Mucosa of rectum (tissue), 2 donors: ENCODE data around the gene MGAT4B.

Source experiments
- H3K27ac ChIP-seq, 2 donors: one replicate each; pipeline ENCODE4 v1.7.0; 2013; ENCODE audit warnings: inconsistent platforms in 2 of 2, low read depth in 2 of 2, low read length in 2 of 2
- H3K27me3 ChIP-seq, 2 donors: one replicate each; pipeline ENCODE4 v1.7.0; 2013; ENCODE audit warnings: low read length in 2 of 2; ENCODE audit not compliant: control insufficient read depth in 2 of 2, insufficient read depth in 2 of 2
- H3K36me3 ChIP-seq, 2 donors: one replicate each; pipeline ENCODE4 v1.7.0; 2013; ENCODE audit warnings: low read length in 2 of 2; ENCODE audit not compliant: control insufficient read depth in 2 of 2, insufficient read depth in 2 of 2
- H3K4me1 ChIP-seq, 2 donors: one replicate each; pipeline ENCODE4 v1.7.0; 2013; ENCODE audit warnings: low read length in 2 of 2, mild to moderate bottlenecking in 1 of 2; ENCODE audit not compliant: control insufficient read depth in 2 of 2, insufficient read depth in 2 of 2
- H3K4me3 ChIP-seq, 2 donors: one replicate each; pipeline ENCODE4 v1.7.0; 2013; ENCODE audit warnings: low read length in 2 of 2
- H3K9ac ChIP-seq, 2 donors: one replicate each; pipeline ENCODE4 v1.7.0; 2013; ENCODE audit warnings: low read length in 2 of 2, low read depth in 1 of 2, mild to moderate bottlenecking in 1 of 2
- H3K9me3 ChIP-seq, 2 donors: one replicate each; pipeline ENCODE4 v1.7.0; 2013; ENCODE audit warnings: low read length in 2 of 2; ENCODE audit not compliant: control insufficient read depth in 2 of 2
- donor health status: healthy.
- donor health status: Normal muscosa, but diverticular disease.

The MGAT4B gene

DNA sequence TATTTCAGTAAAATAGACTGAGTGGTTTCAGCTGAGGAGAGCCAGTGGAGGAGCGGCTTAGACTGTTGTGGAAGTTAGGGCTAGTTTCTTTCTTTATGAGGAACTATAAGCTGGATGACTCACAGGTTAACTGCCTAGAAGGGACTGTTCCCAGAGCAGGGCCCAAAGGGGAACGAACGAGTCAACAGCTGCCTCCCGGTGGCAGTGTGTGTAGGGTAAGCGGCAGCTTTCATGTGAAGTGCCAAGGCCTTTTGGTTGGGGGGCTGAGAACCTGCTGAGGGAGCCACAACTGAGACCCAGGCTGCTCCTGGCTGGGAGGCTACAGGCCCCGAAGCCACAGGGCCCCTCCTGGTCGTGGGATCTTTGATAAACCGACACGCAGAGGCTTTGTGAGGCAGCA, 21.0 kb upstream of the MGAT4B start:
- H3K9me3 ChIP-seq: no peaks in the 10 kb centered on the region
- peaks cover 45 to 52% of the 10 kb centered on the region in 2 donors for H3K4me1 ChIP-seq
- no peak overlapping the region for H3K4me3 ChIP-seq
- H3K36me3 ChIP-seq: peaks cover 66 to 85% of the 10 kb centered on the region in 2 donors
- H3K27me3 ChIP-seq: no peaks in the 10 kb centered on the region
- H3K9ac ChIP-seq: peak overlapping the region; percentile 28 to 40
- peak overlapping the region; percentile 70 to 76 for H3K27ac ChIP-seq

DNA sequence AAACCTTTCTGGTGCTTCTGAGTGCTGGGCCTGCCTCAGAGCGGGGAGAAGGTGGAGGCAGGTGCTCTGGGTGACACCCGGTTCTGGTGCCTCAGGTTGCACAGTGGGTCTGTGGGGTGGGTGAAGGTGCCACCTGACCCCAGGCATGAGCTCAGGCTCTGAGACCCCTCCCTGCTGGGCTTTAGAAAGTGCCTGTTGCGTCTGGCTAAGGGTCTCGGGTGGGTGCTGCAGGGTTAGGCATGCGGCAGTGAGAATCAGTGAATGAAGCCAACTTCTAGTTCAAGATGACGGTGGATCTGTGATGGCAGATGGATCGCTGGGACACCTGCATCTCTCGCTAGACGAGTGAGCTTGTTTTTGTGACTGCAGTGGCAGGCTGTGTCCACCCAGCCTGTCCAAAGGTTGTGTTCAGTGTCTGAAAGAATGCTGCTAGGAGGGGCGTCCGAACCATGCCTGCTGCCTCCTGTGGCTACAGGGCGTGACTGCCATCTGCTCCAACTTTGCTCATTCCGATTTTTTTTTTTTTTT, 19.1 kb upstream of the MGAT4B start:
- peaks cover 53 to 74% of the 10 kb centered on the region in 2 donors for H3K36me3 ChIP-seq
- peak overlapping the region in 1 of 2 donors; percentile 20 for H3K4me3 ChIP-seq
- peak overlapping the region; percentile 42 to 70 for H3K27ac ChIP-seq
- H3K9ac ChIP-seq: no peak overlapping the region
- no peaks in the 10 kb centered on the region for H3K9me3 ChIP-seq
- H3K4me1 ChIP-seq: peaks cover 54 to 61% of the 10 kb centered on the region in 2 donors
- no peaks in the 10 kb centered on the region for H3K27me3 ChIP-seq

DNA sequence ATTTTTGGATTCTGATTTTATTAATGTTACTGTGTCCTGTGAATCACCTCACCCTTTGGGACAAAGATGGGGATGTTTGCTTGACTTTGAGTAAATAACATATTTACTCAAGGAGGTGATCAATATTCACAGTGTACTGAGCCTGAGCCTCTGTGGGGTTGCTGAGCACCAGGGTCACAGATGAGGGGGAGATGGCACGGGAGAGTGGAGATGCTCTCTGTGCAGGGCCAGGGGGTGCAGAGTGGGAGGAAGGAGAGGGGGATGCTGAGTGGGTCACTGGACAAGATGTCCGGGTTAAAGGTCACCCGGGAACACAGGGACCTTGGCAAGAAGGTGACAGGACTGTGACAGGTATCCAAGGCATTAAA, 18.1 kb upstream of the MGAT4B start:
- Histone ChIP-seq H3K27me3 (no peaks in the 10 kb centered on the region), H3K9me3 (no peaks in the 10 kb centered on the region), H3K9ac (no peak overlapping the region), H3K4me1 (peaks cover 63 to 69% of the 10 kb centered on the region in 2 donors), H3K36me3 (peaks cover 44 to 66% of the 10 kb centered on the region in 2 donors), H3K4me3 (no peak overlapping the region), H3K27ac (no peak overlapping the region)

DNA sequence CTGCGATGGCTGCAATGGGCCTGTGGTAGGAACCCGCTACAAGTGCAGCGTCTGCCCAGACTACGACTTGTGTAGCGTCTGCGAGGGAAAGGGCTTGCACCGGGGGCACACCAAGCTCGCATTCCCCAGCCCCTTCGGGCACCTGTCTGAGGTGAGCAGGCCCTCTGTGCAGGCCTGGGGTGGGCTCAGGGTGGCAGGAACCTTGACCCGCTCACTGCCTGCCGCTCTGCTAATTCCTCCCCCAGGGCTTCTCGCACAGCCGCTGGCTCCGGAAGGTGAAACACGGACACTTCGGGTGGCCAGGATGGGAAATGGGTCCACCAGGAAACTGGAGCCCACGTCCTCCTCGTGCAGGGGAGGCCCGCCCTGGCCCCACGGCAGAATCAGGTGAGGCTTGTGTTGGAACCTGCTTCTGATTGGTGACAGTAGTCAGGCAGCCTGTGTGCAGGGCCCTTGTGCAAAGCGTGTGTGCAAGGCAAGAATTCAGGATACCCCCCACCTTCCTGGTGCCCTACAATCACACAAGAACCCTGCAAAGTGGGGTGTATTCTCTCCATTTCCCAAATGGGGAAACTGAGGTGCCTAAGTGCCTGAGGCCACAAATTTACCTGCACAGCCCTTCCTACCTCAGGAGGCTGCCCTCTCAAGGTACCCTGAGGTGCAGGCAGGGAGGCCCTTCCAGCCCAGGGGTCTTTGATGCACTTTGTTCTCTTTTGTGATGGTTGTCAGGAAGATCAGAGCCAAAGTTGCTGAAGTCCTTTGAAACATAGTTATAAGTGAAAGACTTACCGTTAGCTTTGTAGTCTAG, 17.5 kb upstream of the MGAT4B start:
- H3K9ac ChIP-seq: no peak overlapping the region
- H3K4me1 ChIP-seq: peaks cover 68 to 75% of the 10 kb centered on the region in 2 donors

DNA sequence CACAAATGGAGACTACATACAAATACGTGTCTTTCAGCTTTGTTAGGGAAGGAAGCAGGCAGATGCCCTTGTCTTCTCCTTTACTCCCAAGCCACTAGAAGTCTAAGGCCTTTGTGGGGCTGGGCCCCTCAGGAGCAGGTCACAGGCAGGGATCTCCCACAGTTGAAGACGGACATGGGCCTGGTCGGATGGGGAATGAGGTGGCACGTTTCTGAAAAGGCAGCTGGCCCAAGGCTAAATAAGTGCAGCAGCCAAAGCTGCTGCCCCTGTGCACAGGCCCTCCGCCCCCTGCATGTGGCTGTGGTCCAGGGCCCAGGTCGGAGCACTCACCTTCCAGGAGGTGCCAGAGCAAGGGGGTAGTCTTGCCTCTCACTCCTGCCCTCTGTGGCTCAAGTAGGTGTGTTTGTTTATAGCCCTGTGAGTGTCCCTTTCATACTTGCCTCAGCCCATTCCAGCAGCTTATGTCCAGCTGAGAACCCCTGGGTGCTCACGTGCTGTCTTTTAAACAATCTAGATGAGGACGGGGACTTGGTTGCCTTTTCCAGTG, 15.9 kb upstream of the MGAT4B start:
- Histone ChIP-seq H3K4me3 (peak overlapping the region; percentile 87 to 91), H3K27ac (no peak overlapping the region), H3K9me3 (no peaks in the 10 kb centered on the region), H3K27me3 (no peaks in the 10 kb centered on the region), H3K9ac (peak overlapping the region; percentile 14 to 95), H3K36me3 (peaks cover 31 to 47% of the 10 kb centered on the region in 2 donors), H3K4me1 (peaks cover 73 to 78% of the 10 kb centered on the region in 2 donors)

More for the DNA sequence above, 17.5 kb upstream of the MGAT4B start:
- Histone ChIP-seq H3K9me3 (no peaks in the 10 kb centered on the region), H3K4me3 (no peak overlapping the region), H3K27me3 (no peaks in the 10 kb centered on the region), H3K27ac (no peak overlapping the region), H3K36me3 (peaks cover 40 to 60% of the 10 kb centered on the region in 2 donors)

DNA sequence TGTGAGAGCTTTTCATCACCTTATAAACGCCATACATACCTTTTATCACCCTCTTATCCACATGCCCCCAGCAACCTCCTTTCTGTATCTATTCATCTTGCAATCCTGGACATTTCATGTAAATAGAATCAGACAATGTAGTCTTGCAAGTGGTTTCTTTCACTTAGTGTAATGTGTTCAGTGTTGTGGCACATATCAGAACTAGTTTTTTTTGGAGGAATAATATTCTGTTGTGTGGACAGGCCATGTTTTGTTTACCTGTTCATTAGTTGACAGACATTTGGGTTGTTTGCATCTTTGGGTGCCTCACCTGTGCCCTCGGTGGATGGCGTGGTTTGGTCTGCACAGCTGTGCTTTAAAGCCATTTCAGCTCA, 15.4 kb upstream of the MGAT4B start:
- peaks cover 31 to 46% of the 10 kb centered on the region in 2 donors for H3K36me3 ChIP-seq

DNA sequence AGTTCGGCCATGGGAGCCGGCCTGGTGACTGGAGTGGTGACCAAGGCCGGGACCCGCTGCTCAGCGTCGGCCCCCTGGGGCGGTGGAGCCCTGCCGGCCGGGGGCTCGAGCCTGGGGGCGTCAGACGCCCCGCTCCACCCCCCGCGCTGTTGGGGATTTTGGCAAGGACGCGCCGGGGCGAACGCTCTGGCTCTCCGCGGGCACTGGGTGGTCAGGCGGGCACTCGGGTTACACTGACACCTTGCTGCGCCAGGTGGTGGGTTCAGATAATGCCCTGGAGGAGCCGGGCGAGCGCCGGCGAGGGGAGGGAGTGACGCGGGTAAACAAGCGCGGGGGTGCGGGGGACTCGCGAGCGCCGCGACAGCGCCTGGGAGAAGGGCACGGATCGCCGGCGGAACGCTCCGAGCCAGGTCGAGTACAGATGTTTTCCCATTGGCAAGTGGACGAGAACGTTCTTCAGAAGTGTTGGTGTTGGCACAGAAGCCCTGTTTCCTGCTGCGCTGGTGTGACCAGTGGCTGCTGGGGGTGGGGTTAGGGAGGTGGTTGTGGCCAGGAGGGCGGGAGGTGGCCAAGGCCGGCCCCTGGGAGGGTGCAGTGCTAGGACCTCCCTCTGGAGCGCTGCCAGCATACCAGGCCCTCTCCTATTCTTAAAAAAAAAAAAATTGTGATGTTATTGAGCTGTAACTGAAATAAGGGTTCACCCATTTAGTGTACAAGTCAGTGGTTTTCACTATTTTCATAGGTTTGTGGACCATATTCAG, 14.8 kb upstream of the MGAT4B start:
- Histone ChIP-seq H3K4me3 (peak overlapping the region; percentile 87 to 91), H3K9me3 (no peaks in the 10 kb centered on the region), H3K27me3 (no peaks in the 10 kb centered on the region), H3K27ac (peak overlapping the region; percentile 98 to 99), H3K36me3 (peaks cover 31 to 41% of the 10 kb centered on the region in 2 donors), H3K9ac (peak overlapping the region; percentile 95 to 98), H3K4me1 (peaks cover 66 to 68% of the 10 kb centered on the region in 2 donors)

More for the DNA sequence above, 15.4 kb upstream of the MGAT4B start:
- H3K27me3 ChIP-seq: no peaks in the 10 kb centered on the region
- H3K27ac ChIP-seq: peak overlapping the region; percentile 98 to 99
- no peaks in the 10 kb centered on the region for H3K9me3 ChIP-seq
- H3K9ac ChIP-seq: peak overlapping the region; percentile 95 to 98
- H3K4me1 ChIP-seq: peaks cover 71 to 74% of the 10 kb centered on the region in 2 donors
- peak overlapping the region; percentile 87 to 91 for H3K4me3 ChIP-seq

DNA sequence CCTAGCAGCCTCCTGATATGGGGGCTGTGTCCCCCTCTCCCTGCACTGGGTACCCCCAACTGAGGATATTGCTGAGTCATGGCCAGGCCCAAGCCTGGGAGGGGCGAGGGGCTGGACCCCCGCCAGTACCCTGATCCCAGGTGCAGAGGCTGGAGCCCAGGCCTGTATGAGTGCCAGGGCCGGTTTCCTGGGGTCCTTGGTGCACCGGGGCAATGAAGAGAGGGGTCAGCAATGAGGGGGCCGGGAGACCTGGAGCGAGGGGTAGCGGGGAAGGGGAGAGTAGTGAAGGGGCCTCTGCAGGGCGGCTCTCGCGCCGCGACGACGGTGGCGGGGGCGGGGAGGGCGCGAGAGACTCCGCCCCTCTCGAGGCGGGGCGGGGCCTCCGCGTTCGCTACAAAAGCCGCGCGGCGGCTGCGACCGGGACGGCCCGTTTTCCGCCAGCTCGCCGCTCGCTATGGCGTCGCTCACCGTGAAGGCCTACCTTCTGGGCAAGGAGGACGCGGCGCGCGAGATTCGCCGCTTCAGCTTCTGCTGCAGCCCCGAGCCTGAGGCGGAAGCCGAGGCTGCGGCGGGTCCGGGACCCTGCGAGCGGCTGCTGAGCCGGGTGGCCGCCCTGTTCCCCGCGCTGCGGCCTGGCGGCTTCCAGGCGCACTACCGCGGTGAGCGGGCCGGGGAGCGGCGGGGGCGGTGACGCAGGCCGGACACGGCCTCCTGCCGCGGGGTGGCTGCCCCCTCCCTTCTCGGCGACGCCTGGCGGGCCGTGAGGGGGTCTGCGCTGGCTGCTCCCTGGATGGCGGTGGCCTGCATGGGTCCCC, 14.0 kb upstream of the MGAT4B start, which contains the start of gene SQSTM1:
Gene SQSTM1 (plus strand): TSS at position 423 of the 815 bp plus-strand sequence. CDS start 32 bp downstream, at position 455.
- H3K27me3 ChIP-seq: no peaks in the 10 kb centered on the region
- no peaks in the 10 kb centered on the region for H3K9me3 ChIP-seq
- H3K4me1 ChIP-seq: peaks cover 61 to 62% of the 10 kb centered on the region in 2 donors
- H3K9ac ChIP-seq: peak within 1 kb of the TSS; percentile 95 to 98
- peak within 1 kb of the TSS; percentile 98 to 99 for H3K27ac ChIP-seq
- peak within 1 kb of the TSS; percentile 87 to 91 for H3K4me3 ChIP-seq
- peaks cover 28 to 34% of the 10 kb centered on the region in 2 donors for H3K36me3 ChIP-seq

DNA sequence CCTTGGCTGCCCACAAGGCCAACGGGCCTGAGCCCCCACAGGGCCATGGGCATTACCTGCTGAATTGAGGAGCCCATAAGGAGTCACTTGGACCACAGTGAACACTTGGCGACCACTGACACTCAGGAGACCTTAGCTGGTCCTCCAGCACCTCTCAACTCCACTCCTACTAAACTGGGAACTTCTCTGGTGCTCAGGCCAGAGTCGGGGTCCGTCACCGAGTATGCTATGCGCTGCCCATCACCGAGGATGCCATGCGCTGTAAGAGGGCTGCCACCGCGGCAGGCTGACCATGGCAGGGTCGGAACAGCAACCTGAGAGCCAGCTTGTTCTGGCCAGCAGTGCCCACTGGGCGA, 13.4 kb upstream of the MGAT4B start:
- H3K4me3 ChIP-seq: peak overlapping the region; percentile 75 to 87
- H3K27ac ChIP-seq: peak overlapping the region; percentile 98 to 99
- H3K9me3 ChIP-seq: no peaks in the 10 kb centered on the region
- peaks cover 22 to 28% of the 10 kb centered on the region in 2 donors for H3K36me3 ChIP-seq
- peaks cover 55 to 57% of the 10 kb centered on the region in 2 donors for H3K4me1 ChIP-seq
- H3K9ac ChIP-seq: peak overlapping the region; percentile 74 to 98
- H3K27me3 ChIP-seq: no peaks in the 10 kb centered on the region
